Left lung (tissue), 10 donors: Measurements from ENCODE around the gene SIX2. TPM values are rescaled to one million over a fixed set of nuclear protein-coding genes. Genes with fewer than 3 reads are reported as not detected.
"Not testable (repeated sequence)": the region's sequence is repeated elsewhere in the genome, so short reads cannot be mapped to it uniquely, and the experiment has no call there.

ENCODE experiments used
- ATAC-seq: fragments of 200-7000 bp; cut with Tn5 transposase; one replicate; pipeline ENCODE4 v1.9.1; 2020; ENCODE audit warnings: moderate library complexity
- DNase-seq, 4 donors: peaks; one replicate each; pipeline ENCODE4 v3.0.0-alpha.2; 2013 to 2020
- H3K27ac ChIP-seq, 2 donors: fragments of 200-600 bp; sonication (generic) in 1 of 2; one replicate each; pipeline versions ENCODE4 v1.5.0 to v1.8.0; 2020 to 2021
- H3K27me3 ChIP-seq, 2 donors: fragments of 200-600 bp; sonication (generic) in 1 of 2; one replicate each; pipeline versions ENCODE4 v1.5.0 to v1.8.0; 2020 to 2021
- H3K36me3 ChIP-seq, 2 donors: fragments of 200-600 bp; sonication (generic) in 1 of 2; one replicate each; pipeline versions ENCODE4 v1.5.0 to v1.8.0; 2020 to 2021
- H3K4me1 ChIP-seq, 2 donors: fragments of 200-600 bp; one replicate each; pipeline ENCODE4 v1.8.0; 2021
- H3K4me3 ChIP-seq, 2 donors: fragments of 200-600 bp; sonication (generic) in 1 of 2; one replicate each; pipeline versions ENCODE4 v1.5.0 to v1.8.0; 2020 to 2021; ENCODE audit warnings: mild to moderate bottlenecking in 1 of 2
- H3K9me3 ChIP-seq, 2 donors: fragments of 200-600 bp; sonication (generic) in 1 of 2; one replicate each; pipeline versions ENCODE4 v1.5.0 to v1.8.0; 2020 to 2021
- CTCF ChIP-seq, 2 donors: fragments of 200-600 bp; sonication (generic) in 1 of 2; IDR thresholded peaks; one replicate each; pipeline versions ENCODE4 v1.5.0 to v1.8.0; 2021; ENCODE audit warnings: antibody characterized with exemption in 2 of 2
- intact Hi-C, 2 donors: fragments of 100-400 bp; cut with DNase I; formaldehyde crosslinking; loops; one replicate each; pipeline versions ENCODE4 v1.11.2 to v1.14.2; 2022
- polyA plus RNA-seq, 6 donors: library from polyadenylated mRNA; unstranded; fragments of 120-200 nt; gene quantifications; one replicate each; pipeline ENCODE4 v1.2.1, GENCODE V29; 2013; ENCODE audit not compliant: insufficient read length in 6 of 6
- total RNA-seq, 2 donors: library from RNA; stranded (reverse); fragmentation: NEBNext Ultra II Directional; extraction: Animal tissue kit (Norgen Biotek cat#: 25700); gene quantifications; one replicate each; pipeline ENCODE4 v1.2.1, GENCODE V29; 2021
- donor health status: DM: no; HTN: yes; CAD: no.
- donor health status: DM: no; HTN: no; CAD: no.

SIX2 gene
- total and polyA plus RNA-seq, 8 donors, result 0.20 to 0.45 (median 0.27) TPM

GRCh38 chr2:45043174-45043573 is 33.9 kb upstream of the SIX2 start:
- Histone ChIP-seq H3K9me3 (no peaks in the 10 kb centered on the region), H3K4me1 (no peaks in the 10 kb centered on the region), H3K4me3 (no peak overlapping the region), H3K36me3 (no peaks in the 10 kb centered on the region), H3K27ac (no peak overlapping the region), H3K27me3 (peaks cover 0 to 32% of the 10 kb centered on the region in 2 donors)
- ATAC-seq (no peak), DNase-seq (no peak)
- intact Hi-C loops, result no loop called here
- no peak for TF ChIP-seq CTCF (IDR thresholded peaks at IDR 0.05)

GRCh38 chr2:45042401-45042800 is 33.1 kb upstream of the SIX2 start:
- no peak for ATAC-seq
- DNase-seq, result no peak
- Histone ChIP-seq H3K4me1 (no peaks in the 10 kb centered on the region), H3K27ac (no peak overlapping the region), H3K27me3 (peaks cover 0 to 32% of the 10 kb centered on the region in 2 donors), H3K9me3 (no peaks in the 10 kb centered on the region), H3K36me3 (no peaks in the 10 kb centered on the region), H3K4me3 (no peak overlapping the region)
- no peak for TF ChIP-seq CTCF (IDR thresholded peaks at IDR 0.05)
- intact Hi-C loops, result no loop called here

- intact Hi-C loops, result no loop called here
- Histone ChIP-seq H3K27ac (no peak overlapping the region), H3K27me3 (peaks cover 0 to 32% of the 10 kb centered on the region in 2 donors), H3K4me3 (no peak overlapping the region), H3K4me1 (no peaks in the 10 kb centered on the region), H3K9me3 (no peaks in the 10 kb centered on the region), H3K36me3 (no peaks in the 10 kb centered on the region)
- no peak for TF ChIP-seq CTCF (IDR thresholded peaks at IDR 0.05)
- no peak for ATAC-seq
- no peak for DNase-seq
Observed at GRCh38 chr2:45040786-45041185, 31.5 kb upstream of the SIX2 start.

GRCh38 chr2:45039804-45040203 is 30.6 kb upstream of the SIX2 start:
- H3K36me3 ChIP-seq, ATAC-seq, H3K9me3 ChIP-seq, intact Hi-C loops, DNase-seq, H3K4me1 ChIP-seq, H3K27ac ChIP-seq, H3K4me3 ChIP-seq: not testable (repeated sequence)
- H3K27me3 ChIP-seq, result peaks cover 0 to 26% of the 10 kb centered on the region in 2 donors

- H3K9me3 ChIP-seq, H3K4me1 ChIP-seq, intact Hi-C loops, H3K4me3 ChIP-seq, DNase-seq, H3K36me3 ChIP-seq, H3K27ac ChIP-seq, ATAC-seq: not testable (repeated sequence)
- peaks cover 0 to 17% of the 10 kb centered on the region in 2 donors for H3K27me3 ChIP-seq
Observed at GRCh38 chr2:45038861-45039260, 29.6 kb upstream of the SIX2 start.

GRCh38 chr2:45033302-45033701 is 24.1 kb upstream of the SIX2 start:
- Histone ChIP-seq H3K36me3 (no peaks in the 10 kb centered on the region), H3K4me1 (no peaks in the 10 kb centered on the region), H3K4me3 (no peak overlapping the region), H3K9me3 (no peaks in the 10 kb centered on the region), H3K27ac (no peak overlapping the region), H3K27me3 (peaks cover 0 to 11% of the 10 kb centered on the region in 2 donors)
- ATAC-seq, result no peak
- no peak for DNase-seq
- no peak for TF ChIP-seq CTCF (IDR thresholded peaks at IDR 0.05)
- intact Hi-C loops, result no loop called here
